ENCODE data around the gene RBMS1. TPM values are rescaled to one million over a fixed set of nuclear protein-coding genes. Genes with fewer than 3 reads are reported as not detected.

The RBMS1 gene
- total RNA-seq, 1 experiment from 2014 or later, result 91.9 TPM

- Mint-ChIP-seq H3K9me3 (ENCODE audit: unreplicated experiment) (no peaks in the 10 kb centered on the region), H3K36me3 (ENCODE audit: insufficient read depth, unreplicated experiment) (no peaks in the 10 kb centered on the region), H3K27me3 (ENCODE audit: insufficient read depth, unreplicated experiment) (no peaks in the 10 kb centered on the region), H3K4me1 (ENCODE audit: low read depth, unreplicated experiment) (peaks cover 17% of the 10 kb centered on the region), H3K27ac (ENCODE audit: unreplicated experiment) (no peak overlapping the region), H3K4me3 (ENCODE audit: unreplicated experiment) (no peak overlapping the region)
- H3K4me1 ChIP-seq, result peaks cover 14% of the 10 kb centered on the region
- CTCF ChIA-PET, result no interaction called here
- no peaks in the 10 kb centered on the region for H3K9me3 ChIP-seq
- H3K4me3 ChIP-seq (ENCODE audit: low read depth, low read length), result no peak overlapping the region
- POLR2A ChIA-PET, result no interaction called here
- H3K36me3 ChIP-seq (ENCODE audit: control insufficient read depth, insufficient read depth, low read length), result no peaks in the 10 kb centered on the region
- no TSS peak for BruUV-seq (replicated peaks)
- TF ChIP-seq CTCF (IDR thresholded peaks at IDR 0.05; ENCODE audit: insufficient read depth in 1 of 2, low read depth in 1 of 2, low read length in 1 of 2, severe bottlenecking in 1 of 2, unreplicated experiment in 1 of 2), result no peak
- intact Hi-C loops (cut with micrococcal nuclease; ENCODE audit: unreplicated experiment), result no loop called here
- no peak for DNase-seq
- H3K27me3 ChIP-seq (replicated peaks; ENCODE audit: control insufficient read depth, insufficient read depth, low read length), result no peaks in the 10 kb centered on the region
These were observed 7.3 kb downstream of the RBMS1 start for GRCh38 chr2:160486341-160486740.

GRCh38 chr2:160484859-160485520 is 8.6 kb downstream of the RBMS1 start:
- H3K9me3 Mint-ChIP-seq (ENCODE audit: unreplicated experiment), result no peaks in the 10 kb centered on the region
- H3K27ac Mint-ChIP-seq (ENCODE audit: unreplicated experiment), result no peak overlapping the region
- DNase-seq, result no peak
- no TSS peak for BruUV-seq (replicated peaks)
- H3K27me3 Mint-ChIP-seq (ENCODE audit: insufficient read depth, unreplicated experiment), result no peaks in the 10 kb centered on the region
- no peaks in the 10 kb centered on the region for H3K36me3 ChIP-seq (ENCODE audit: control insufficient read depth, insufficient read depth, low read length)
- no peak overlapping the region for H3K4me3 Mint-ChIP-seq (ENCODE audit: unreplicated experiment)
- TF ChIP-seq CTCF (IDR thresholded peaks at IDR 0.05; ENCODE audit: insufficient read depth in 1 of 2, low read depth in 1 of 2, low read length in 1 of 2, severe bottlenecking in 1 of 2, unreplicated experiment in 1 of 2), result no peak
- no peak overlapping the region for H3K4me3 ChIP-seq (ENCODE audit: low read depth, low read length)
- H3K27me3 ChIP-seq (replicated peaks; ENCODE audit: control insufficient read depth, insufficient read depth, low read length), result no peaks in the 10 kb centered on the region
- H3K9me3 ChIP-seq, result no peaks in the 10 kb centered on the region
- no peaks in the 10 kb centered on the region for H3K36me3 Mint-ChIP-seq (ENCODE audit: insufficient read depth, unreplicated experiment)
- H3K4me1 Mint-ChIP-seq (ENCODE audit: low read depth, unreplicated experiment), result peaks cover 7% of the 10 kb centered on the region
- intact Hi-C loops (cut with micrococcal nuclease; ENCODE audit: unreplicated experiment), result no loop called here
- ChIA-PET CTCF (no interaction called here), POLR2A (no interaction called here)
- peaks cover 7% of the 10 kb centered on the region; the same call in 1 of the 2 replicates for H3K4me1 ChIP-seq

- Histone ChIP-seq H3K9me3 (no peaks in the 10 kb centered on the region), H3K27me3 (replicated peaks; ENCODE audit: control insufficient read depth, insufficient read depth, low read length) (no peaks in the 10 kb centered on the region), H3K4me1 (peaks cover 7% of the 10 kb centered on the region; the same call in 1 of the 2 replicates), H3K36me3 (ENCODE audit: control insufficient read depth, insufficient read depth, low read length) (no peaks in the 10 kb centered on the region), H3K4me3 (ENCODE audit: low read depth, low read length) (no peak overlapping the region)
- Mint-ChIP-seq H3K36me3 (ENCODE audit: insufficient read depth, unreplicated experiment) (no peaks in the 10 kb centered on the region), H3K9me3 (ENCODE audit: unreplicated experiment) (no peaks in the 10 kb centered on the region), H3K4me1 (ENCODE audit: low read depth, unreplicated experiment) (peaks cover 13% of the 10 kb centered on the region), H3K27me3 (ENCODE audit: insufficient read depth, unreplicated experiment) (no peaks in the 10 kb centered on the region), H3K4me3 (ENCODE audit: unreplicated experiment) (no peak overlapping the region), H3K27ac (ENCODE audit: unreplicated experiment) (no peak overlapping the region)
- intact Hi-C loops (cut with micrococcal nuclease; ENCODE audit: unreplicated experiment), result no loop called here
- BruUV-seq (replicated peaks), result no TSS peak
- DNase-seq, result no peak
- POLR2A ChIA-PET, result no interaction called here
- CTCF ChIA-PET, result no interaction called here
- no peak for TF ChIP-seq CTCF (IDR thresholded peaks at IDR 0.05; ENCODE audit: insufficient read depth in 1 of 2, low read depth in 1 of 2, low read length in 1 of 2, severe bottlenecking in 1 of 2, unreplicated experiment in 1 of 2)
These were observed 10.9 kb downstream of the RBMS1 start for GRCh38 chr2:160482673-160483072.
